ENCODE measurements around the gene KLK10. TPM values are rescaled to one million over a fixed set of nuclear protein-coding genes. Genes with fewer than 3 reads are reported as not detected.

The KLK10 gene
- total and polyA plus RNA-seq, 11 donors = 0.12 to 4.0 (median 0.35) TPM; not detected in 5

- DNase-seq = no peak
- H3K4me3 ChIP-seq = no peak overlapping the region
- TF ChIP-seq POLR2A (IDR thresholded peaks at IDR 0.05) (no peak), CTCF (IDR thresholded peaks at IDR 0.05) (no peak)
- H3K9me3 ChIP-seq = no peaks in the 10 kb centered on the region
- no peak for ATAC-seq
- WGBS, 4 donors = 75 to 84% (median 80%) methylated on average over 7 of the region's 7 CpGs
- intact Hi-C loops (cut with DNase I) = no loop called here
- peaks cover 0 to 21% (median 7%) of the 10 kb centered on the region in 9 donors for H3K27me3 ChIP-seq
- H3K36me3 ChIP-seq = no peaks in the 10 kb centered on the region
- H3K4me1 ChIP-seq = peaks cover 0 to 3% (median under 1%) of the 10 kb centered on the region in 12 donors
- no peak overlapping the region for H3K27ac ChIP-seq
Measured at GRCh38 chr19:51059715-51060114, 40.2 kb upstream of the KLK10 start.

GRCh38 chr19:51055866-51056265 is 36.4 kb upstream of the KLK10 start:
- Histone ChIP-seq H3K36me3 (no peaks in the 10 kb centered on the region), H3K4me3 (no peak overlapping the region), H3K9me3 (no peaks in the 10 kb centered on the region), H3K27ac (no peak overlapping the region), H3K27me3 (peaks cover 0 to 29% (median 3%) of the 10 kb centered on the region in 9 donors), H3K4me1 (no peaks in the 10 kb centered on the region)
- ATAC-seq = no peak
- intact Hi-C loops (cut with DNase I) = no loop called here
- TF ChIP-seq POLR2A (IDR thresholded peaks at IDR 0.05) (no peak), CTCF (IDR thresholded peaks at IDR 0.05) (no peak)
- no peak for DNase-seq

- ATAC-seq = no peak
- Histone ChIP-seq H3K36me3 (no peaks in the 10 kb centered on the region), H3K27me3 (no peaks in the 10 kb centered on the region), H3K4me3 (no peak overlapping the region), H3K27ac (peak overlapping the region in 1 of 12 donors; percentile 25), H3K9me3 (peaks cover 0 to 4% (median 0%) of the 10 kb centered on the region in 12 donors), H3K4me1 (peaks cover 0 to 4% (median 0%) of the 10 kb centered on the region in 12 donors)
- WGBS, 4 donors = 7 to 12% (median 7%) methylated on average over 4 of the region's 4 CpGs
- intact Hi-C loops (cut with DNase I) = no loop called here
- TF ChIP-seq CTCF (IDR thresholded peaks at IDR 0.05) (no peak), POLR2A (IDR thresholded peaks at IDR 0.05) (no peak)
- no peak for DNase-seq
Measured at GRCh38 chr19:51047031-51047335, 27.5 kb upstream of the KLK10 start.

GRCh38 chr19:51044327-51044726 is 24.8 kb upstream of the KLK10 start:
- Histone ChIP-seq H3K4me1 (peaks cover 0 to 4% (median 0%) of the 10 kb centered on the region in 12 donors), H3K9me3 (no peaks in the 10 kb centered on the region), H3K27me3 (peaks cover 0 to 5% (median 0%) of the 10 kb centered on the region in 9 donors), H3K36me3 (no peaks in the 10 kb centered on the region), H3K4me3 (no peak overlapping the region), H3K27ac (no peak overlapping the region)
- ATAC-seq (no peak), DNase-seq (no peak)
- intact Hi-C loops (cut with DNase I) = no loop called here
- TF ChIP-seq CTCF (IDR thresholded peaks at IDR 0.05) = no peak
- no peak for TF ChIP-seq POLR2A (IDR thresholded peaks at IDR 0.05)
- 80 to 88% (median 84%) methylated on average over 11 of the region's 11 CpGs for WGBS, 4 donors

Data from heart left ventricle (tissue), 16 donors.